ENCODE results near the gene NUBPL. TPM values are rescaled to one million over a fixed set of nuclear protein-coding genes. Genes with fewer than 3 reads are reported as not detected.

The NUBPL gene
- total RNA-seq, 6 donors from 2014 or later, result 3.2 to 15.2 (median 8.2) TPM

GRCh38 chr14:31893221-31893757 lies 332.1 kb downstream of the NUBPL start:
- 57 to 73% methylated on average over 4 to 5 of the region's 5 CpGs for WGBS, 2 donors
- no peak for ATAC-seq (ENCODE audit: low FRiP score in 2 of 2)
- peak overlapping the region in 1 of 4 donors; percentile 45 for H3K27ac ChIP-seq

DNA sequence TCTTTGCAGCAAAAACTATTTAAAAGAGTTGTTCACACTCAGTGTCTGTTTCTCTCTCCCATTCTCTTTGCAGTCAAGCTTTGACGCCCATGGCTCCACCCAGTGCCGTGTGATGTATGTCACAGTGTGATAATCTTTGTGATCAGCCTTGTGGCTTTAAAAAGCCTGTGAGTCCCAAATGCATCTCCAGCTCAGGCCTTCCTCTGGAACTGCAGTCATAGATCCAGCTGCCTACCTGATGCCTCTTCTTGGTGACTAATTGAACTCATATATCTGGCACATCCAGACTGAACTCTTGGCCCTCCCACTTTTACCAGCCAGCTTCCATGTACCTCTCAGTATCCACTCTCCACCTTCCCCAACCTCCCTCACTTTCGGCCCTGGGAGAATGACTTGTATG lies 333.1 kb downstream of the NUBPL start:
- Histone ChIP-seq H3K36me3 (no peaks in the 10 kb centered on the region), H3K4me1 (peaks cover 9 to 14% (median 11%) of the 10 kb centered on the region in 4 donors), H3K27me3 (no peaks in the 10 kb centered on the region), H3K27ac (no peak overlapping the region), H3K4me3 (no peak overlapping the region), H3K9me3 (no peaks in the 10 kb centered on the region)
- ATAC-seq (ENCODE audit: low FRiP score in 2 of 2) (peak in 1 of 2 donors; percentile 40), DNase-seq (no peak)
- 92% methylated on average over 3 of the region's 3 CpGs for WGBS, 2 donors
- TF ChIP-seq, protein P1, sequence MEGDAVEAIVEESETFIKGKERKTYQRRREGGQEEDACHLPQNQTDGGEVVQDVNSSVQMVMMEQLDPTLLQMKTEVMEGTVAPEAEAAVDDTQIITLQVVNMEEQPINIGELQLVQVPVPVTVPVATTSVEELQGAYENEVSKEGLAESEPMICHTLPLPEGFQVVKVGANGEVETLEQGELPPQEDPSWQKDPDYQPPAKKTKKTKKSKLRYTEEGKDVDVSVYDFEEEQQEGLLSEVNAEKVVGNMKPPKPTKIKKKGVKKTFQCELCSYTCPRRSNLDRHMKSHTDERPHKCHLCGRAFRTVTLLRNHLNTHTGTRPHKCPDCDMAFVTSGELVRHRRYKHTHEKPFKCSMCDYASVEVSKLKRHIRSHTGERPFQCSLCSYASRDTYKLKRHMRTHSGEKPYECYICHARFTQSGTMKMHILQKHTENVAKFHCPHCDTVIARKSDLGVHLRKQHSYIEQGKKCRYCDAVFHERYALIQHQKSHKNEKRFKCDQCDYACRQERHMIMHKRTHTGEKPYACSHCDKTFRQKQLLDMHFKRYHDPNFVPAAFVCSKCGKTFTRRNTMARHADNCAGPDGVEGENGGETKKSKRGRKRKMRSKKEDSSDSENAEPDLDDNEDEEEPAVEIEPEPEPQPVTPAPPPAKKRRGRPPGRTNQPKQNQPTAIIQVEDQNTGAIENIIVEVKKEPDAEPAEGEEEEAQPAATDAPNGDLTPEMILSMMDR (IDR thresholded peaks at IDR 0.05), result no peak
- TF ChIP-seq POLR2A (IDR thresholded peaks at IDR 0.05) (no peak), POLR2AphosphoS5 (IDR thresholded peaks at IDR 0.05) (no peak), EP300 (IDR thresholded peaks at IDR 0.05) (no peak)

More at GRCh38 chr14:31893221-31893757, 332.1 kb downstream of the NUBPL start:
- Histone ChIP-seq H3K4me3 (no peak overlapping the region), H3K4me1 (peaks cover 9 to 14% (median 11%) of the 10 kb centered on the region in 4 donors), H3K36me3 (no peaks in the 10 kb centered on the region), H3K27me3 (no peaks in the 10 kb centered on the region), H3K9me3 (no peaks in the 10 kb centered on the region)
- no peak for DNase-seq
- TF ChIP-seq POLR2AphosphoS5 (IDR thresholded peaks at IDR 0.05) (no peak), POLR2A (IDR thresholded peaks at IDR 0.05) (no peak), EP300 (IDR thresholded peaks at IDR 0.05) (no peak)
- TF ChIP-seq, protein P1 (IDR thresholded peaks at IDR 0.05), result no peak

DNA sequence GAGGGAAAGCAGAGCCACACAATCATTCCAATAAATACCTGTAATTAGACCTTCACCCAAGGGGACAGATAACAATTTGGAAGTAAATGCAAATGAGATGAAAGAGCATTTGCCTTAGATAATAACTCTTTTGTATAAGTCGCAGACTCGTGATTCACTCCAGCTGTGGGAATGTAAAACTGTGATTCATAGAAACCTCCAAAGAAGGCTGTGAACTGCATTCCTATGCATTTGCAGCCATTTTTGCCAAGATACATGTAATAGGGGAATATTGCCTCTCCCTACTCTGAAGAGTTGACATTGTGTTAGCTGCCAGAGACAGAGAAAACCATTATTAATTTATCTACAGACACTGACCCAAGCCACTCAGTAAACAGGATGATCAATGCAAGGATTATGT lies 334.0 kb downstream of the NUBPL start:
- DNase-seq (no peak), ATAC-seq (ENCODE audit: low FRiP score in 2 of 2) (no peak)
- H3K4me3 ChIP-seq, result no peak overlapping the region
- TF ChIP-seq POLR2AphosphoS5 (IDR thresholded peaks at IDR 0.05) (no peak), POLR2A (IDR thresholded peaks at IDR 0.05) (no peak), EP300 (IDR thresholded peaks at IDR 0.05) (no peak)
- TF ChIP-seq, protein P1 (IDR thresholded peaks at IDR 0.05), result no peak
- peaks cover 9 to 14% (median 11%) of the 10 kb centered on the region in 4 donors for H3K4me1 ChIP-seq
- no peaks in the 10 kb centered on the region for H3K36me3 ChIP-seq
- no peak overlapping the region for H3K27ac ChIP-seq
- H3K9me3 ChIP-seq, result no peaks in the 10 kb centered on the region
- no peaks in the 10 kb centered on the region for H3K27me3 ChIP-seq
- WGBS, 2 donors, result 95 to 97% methylated on average over 2 of the region's 2 CpGs

- no peaks in the 10 kb centered on the region for H3K27me3 ChIP-seq
- 66% methylated on average over 2 of the region's 2 CpGs for WGBS, 2 donors
- DNase-seq (no peak), ATAC-seq (ENCODE audit: low FRiP score in 2 of 2) (no peak)
- no peak overlapping the region for H3K4me3 ChIP-seq
- H3K36me3 ChIP-seq, result no peaks in the 10 kb centered on the region
- H3K27ac ChIP-seq, result no peak overlapping the region
- TF ChIP-seq POLR2A (IDR thresholded peaks at IDR 0.05) (no peak), POLR2AphosphoS5 (IDR thresholded peaks at IDR 0.05) (no peak)
- TF ChIP-seq, protein P1 (IDR thresholded peaks at IDR 0.05), result no peak
- H3K4me1 ChIP-seq, result peaks cover 9 to 14% (median 11%) of the 10 kb centered on the region in 4 donors
- H3K9me3 ChIP-seq, result no peaks in the 10 kb centered on the region
Observed at GRCh38 chr14:31895646-31896045, 334.4 kb downstream of the NUBPL start.

GRCh38 chr14:31897581-31898186 lies 336.5 kb downstream of the NUBPL start:
- Histone ChIP-seq H3K27me3 (no peaks in the 10 kb centered on the region), H3K27ac (no peak overlapping the region), H3K4me1 (peaks cover 7 to 12% (median 9%) of the 10 kb centered on the region in 4 donors), H3K36me3 (no peaks in the 10 kb centered on the region), H3K9me3 (no peaks in the 10 kb centered on the region), H3K4me3 (no peak overlapping the region)
- DNase-seq (no peak), ATAC-seq (ENCODE audit: low FRiP score in 2 of 2) (no peak)
- 70 to 76% methylated on average over 4 of the region's 4 CpGs for WGBS, 2 donors
- TF ChIP-seq POLR2A (IDR thresholded peaks at IDR 0.05) (no peak), EP300 (IDR thresholded peaks at IDR 0.05) (no peak), POLR2AphosphoS5 (IDR thresholded peaks at IDR 0.05) (no peak)
- TF ChIP-seq, protein P1 (IDR thresholded peaks at IDR 0.05), result no peak
